Glutamatergic neuron (in vitro differentiated cells): Measurements from ENCODE around the gene ACSS2. TPM values are rescaled to one million over a fixed set of nuclear protein-coding genes. Genes with fewer than 3 reads are reported as not detected.

ENCODE experiments used
- DNase-seq: peaks from one replicate; pipeline ENCODE4 v3.0.0; 2022
- H3K27ac Mint-ChIP-seq: one replicate; pipeline ENCODE4 v1.8.0; 2020; ENCODE audit warnings: mild to moderate bottlenecking, mixed read lengths, inconsistent platforms; ENCODE audit not compliant: unreplicated experiment
- H3K27me3 Mint-ChIP-seq: one replicate; pipeline ENCODE4 v1.8.0; 2020; ENCODE audit warnings: mild to moderate bottlenecking, moderate library complexity, mixed read lengths, inconsistent platforms; ENCODE audit not compliant: unreplicated experiment
- H3K36me3 Mint-ChIP-seq: one replicate; pipeline ENCODE4 v1.8.0; 2020; ENCODE audit warnings: mild to moderate bottlenecking, mixed read lengths, inconsistent platforms; ENCODE audit not compliant: unreplicated experiment
- H3K4me1 Mint-ChIP-seq: one replicate; pipeline ENCODE4 v1.8.0; 2020; ENCODE audit warnings: mild to moderate bottlenecking, low read depth, mixed read lengths, inconsistent platforms; ENCODE audit not compliant: unreplicated experiment
- H3K4me3 Mint-ChIP-seq: one replicate; pipeline ENCODE4 v1.8.0; 2020; ENCODE audit warnings: mild to moderate bottlenecking, mixed read lengths, inconsistent platforms; ENCODE audit not compliant: unreplicated experiment
- H3K9me3 Mint-ChIP-seq: one replicate; pipeline ENCODE4 v1.8.0; 2020; ENCODE audit warnings: mild to moderate bottlenecking, moderate library complexity, mixed read lengths, inconsistent platforms; ENCODE audit not compliant: unreplicated experiment
- total RNA-seq: library from RNA; stranded (reverse); fragmentation: NEBNext Ultra II Directional; extraction: Animal tissue kit (Norgen Biotek cat#: 25700); gene quantifications from one replicate; pipeline ENCODE4 v1.2.1, GENCODE V29; 2021; ENCODE audit not compliant: unreplicated experiment
- TF ChIP-seq, protein P1 (sequence below): fragments of 200-600 bp; sonication (generic); IDR thresholded peaks from one replicate; pipeline ENCODE4 v1.5.0; 2021; ENCODE audit not compliant: partially characterized antibody, unreplicated experiment

The ACSS2 gene
- total RNA-seq, 1 donor from 2014 or later = 53.3 TPM

GRCh38 chr20:34943808-34944567, 67.6 kb downstream of the ACSS2 start:
- Mint-ChIP-seq H3K4me1 (no peaks in the 10 kb centered on the region), H3K27me3 (no peaks in the 10 kb centered on the region), H3K27ac (no peak overlapping the region), H3K4me3 (no peak overlapping the region), H3K9me3 (peaks cover 1% of the 10 kb centered on the region), H3K36me3 (no peaks in the 10 kb centered on the region)
- DNase-seq = no peak
- TF ChIP-seq, protein P1, sequence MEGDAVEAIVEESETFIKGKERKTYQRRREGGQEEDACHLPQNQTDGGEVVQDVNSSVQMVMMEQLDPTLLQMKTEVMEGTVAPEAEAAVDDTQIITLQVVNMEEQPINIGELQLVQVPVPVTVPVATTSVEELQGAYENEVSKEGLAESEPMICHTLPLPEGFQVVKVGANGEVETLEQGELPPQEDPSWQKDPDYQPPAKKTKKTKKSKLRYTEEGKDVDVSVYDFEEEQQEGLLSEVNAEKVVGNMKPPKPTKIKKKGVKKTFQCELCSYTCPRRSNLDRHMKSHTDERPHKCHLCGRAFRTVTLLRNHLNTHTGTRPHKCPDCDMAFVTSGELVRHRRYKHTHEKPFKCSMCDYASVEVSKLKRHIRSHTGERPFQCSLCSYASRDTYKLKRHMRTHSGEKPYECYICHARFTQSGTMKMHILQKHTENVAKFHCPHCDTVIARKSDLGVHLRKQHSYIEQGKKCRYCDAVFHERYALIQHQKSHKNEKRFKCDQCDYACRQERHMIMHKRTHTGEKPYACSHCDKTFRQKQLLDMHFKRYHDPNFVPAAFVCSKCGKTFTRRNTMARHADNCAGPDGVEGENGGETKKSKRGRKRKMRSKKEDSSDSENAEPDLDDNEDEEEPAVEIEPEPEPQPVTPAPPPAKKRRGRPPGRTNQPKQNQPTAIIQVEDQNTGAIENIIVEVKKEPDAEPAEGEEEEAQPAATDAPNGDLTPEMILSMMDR = no peak

GRCh38 chr20:34945315-34946077, 69.1 kb downstream of the ACSS2 start:
- TF ChIP-seq, protein P1 = no peak
- no peaks in the 10 kb centered on the region for H3K36me3 Mint-ChIP-seq
- no peak overlapping the region for H3K4me3 Mint-ChIP-seq
- H3K27me3 Mint-ChIP-seq = no peaks in the 10 kb centered on the region
- no peaks in the 10 kb centered on the region for H3K9me3 Mint-ChIP-seq
- H3K4me1 Mint-ChIP-seq = no peaks in the 10 kb centered on the region
- no peak for DNase-seq
- no peak overlapping the region for H3K27ac Mint-ChIP-seq

DNA sequence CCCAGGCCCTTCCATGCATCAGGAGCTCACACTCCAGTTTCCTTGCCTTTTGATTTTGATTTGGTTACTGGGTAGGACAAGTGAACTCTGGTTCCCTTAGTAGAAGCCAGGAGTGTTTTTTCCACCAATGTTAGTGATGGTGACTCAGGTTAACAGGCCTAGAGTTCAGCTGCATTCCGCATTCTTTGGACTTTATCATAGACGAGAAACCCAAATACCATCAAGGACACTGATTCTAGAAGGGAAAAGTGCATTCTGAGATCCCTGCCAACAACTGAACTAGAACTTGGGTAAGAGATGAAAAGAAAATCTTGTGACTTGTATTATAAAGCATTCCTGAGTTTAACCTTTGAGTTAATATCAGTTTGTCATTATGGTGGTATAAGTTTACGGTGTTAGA, 70.2 kb downstream of the ACSS2 start:
- Mint-ChIP-seq H3K9me3 (no peaks in the 10 kb centered on the region), H3K4me3 (no peak overlapping the region), H3K36me3 (no peaks in the 10 kb centered on the region), H3K27ac (no peak overlapping the region), H3K27me3 (no peaks in the 10 kb centered on the region), H3K4me1 (no peaks in the 10 kb centered on the region)
- TF ChIP-seq, protein P1 = no peak
- DNase-seq = no peak

GRCh38 chr20:34947336-34947735, 70.9 kb downstream of the ACSS2 start:
- Mint-ChIP-seq H3K4me1 (no peaks in the 10 kb centered on the region), H3K4me3 (no peak overlapping the region), H3K27me3 (no peaks in the 10 kb centered on the region), H3K27ac (no peak overlapping the region), H3K36me3 (no peaks in the 10 kb centered on the region), H3K9me3 (no peaks in the 10 kb centered on the region)
- no peak for DNase-seq
- TF ChIP-seq, protein P1 = no peak

- Mint-ChIP-seq H3K36me3 (no peaks in the 10 kb centered on the region), H3K4me3 (no peak overlapping the region), H3K27me3 (no peaks in the 10 kb centered on the region), H3K9me3 (no peaks in the 10 kb centered on the region), H3K27ac (no peak overlapping the region), H3K4me1 (no peaks in the 10 kb centered on the region)
- no peak for DNase-seq
- TF ChIP-seq, protein P1 = no peak
These were observed 71.6 kb downstream of the ACSS2 start for GRCh38 chr20:34948030-34948429.
